HL-60 (cell line): ENCODE measurements around the gene KRT73.

Experiments
- CTCF ChIP-seq: IDR thresholded peaks from one replicate; pipeline ENCODE4 v1.5.1; 2011; ENCODE audit warnings: low read length, control low read depth, inconsistent platforms; ENCODE audit not compliant: insufficient read depth
- GABPA ChIP-seq: IDR thresholded peaks from 2 replicates; pipeline ENCODE4 v1.6.1; 2012; ENCODE audit warnings: low read depth
- POLR2AphosphoS5 ChIP-seq: IDR thresholded peaks from 2 replicates; pipeline ENCODE4 v1.6.1; 2012; ENCODE audit warnings: low read depth
- REST ChIP-seq: IDR thresholded peaks from 2 replicates; pipeline ENCODE4 v1.6.1; 2012; ENCODE audit warnings: low read depth; ENCODE audit not compliant: insufficient replicate concordance

GRCh38 chr12:52649066-52649465 lies 30.7 kb upstream of the KRT73 start:
- TF ChIP-seq CTCF (no peak), POLR2AphosphoS5 (no peak), REST (no peak), GABPA (no peak)
